ENCODE results near the gene OGFOD1. TPM values are rescaled to one million over a fixed set of nuclear protein-coding genes. Genes with fewer than 3 reads are reported as not detected.

OGFOD1 gene
- total and polyA plus RNA-seq, 2 of the 13 experiments (the other 11 are each of a cell fraction or from before 2014, with no cell fraction given) = 35.2 to 81.3 TPM

- no peak for DNase-seq (ENCODE audit: low spot score)
- Histone ChIP-seq H3K4me3 (replicated peaks in 1 of 3; ENCODE audit: insufficient read depth in 1 of 3, low read depth in 2 of 3, low read length in 3 of 3) (no peak overlapping the region), H3K4me1 (ENCODE audit: insufficient read depth, low read length) (peaks cover 64% of the 10 kb centered on the region), H3K9ac (ENCODE audit: insufficient read depth, low read depth, low read length) (no peak overlapping the region), H2AFZ (ENCODE audit: low read length) (no peak overlapping the region), H3K9me3 (ENCODE audit: low read length) (no peaks in the 10 kb centered on the region), H3K27ac (ENCODE audit: extremely low read length, insufficient read depth, low read length) (no peak overlapping the region), H3K4me2 (ENCODE audit: low read depth, low read length) (0 out of 2 replicates have a peak overlapping the region, but pooled peaks have one; percentile 89), H3K79me2 (ENCODE audit: insufficient read depth, low read length) (peaks cover 79% of the 10 kb centered on the region), H3K36me3 (replicated peaks in 1 of 2; ENCODE audit: control insufficient read depth in 1 of 2, insufficient read depth in 2 of 2, low read length in 2 of 2) (peaks cover 0 to 2% of the 10 kb centered on the region in 2 experiments; a peak in 3 of 5 replicates), H4K20me1 (ENCODE audit: insufficient read depth, low read length) (peaks cover 11% of the 10 kb centered on the region), H3K27me3 (ENCODE audit: control insufficient read depth in 1 of 2, insufficient read depth in 2 of 2, low read length in 2 of 2) (no peaks in the 10 kb centered on the region; a peak in 2 of 5 replicates)
- no peak for FAIRE-seq
- no peak for ATAC-seq
- ChIA-PET CTCF (ENCODE audit: low intra/inter-chr PET ratio, low total read pairs) (no interaction called here), POLR2A (interaction anchor here (2.3 kb wide), 1 partner anchor 12 kb away, joined by 6 read pairs; no protein-coding TSS in a partner anchor)
- intact Hi-C loops (cut with micrococcal nuclease; ENCODE audit: unreplicated experiment) (no loop called here), in situ Hi-C loops (cut with HindIII; ENCODE audit: extremely low pct_ligation_motif_present, low pct_unique_long_range_greater_than_20kb) (no loop called here)
- BruUV-seq (replicated peaks) = no TSS peak
- TF ChIP-seq, protein P1, sequence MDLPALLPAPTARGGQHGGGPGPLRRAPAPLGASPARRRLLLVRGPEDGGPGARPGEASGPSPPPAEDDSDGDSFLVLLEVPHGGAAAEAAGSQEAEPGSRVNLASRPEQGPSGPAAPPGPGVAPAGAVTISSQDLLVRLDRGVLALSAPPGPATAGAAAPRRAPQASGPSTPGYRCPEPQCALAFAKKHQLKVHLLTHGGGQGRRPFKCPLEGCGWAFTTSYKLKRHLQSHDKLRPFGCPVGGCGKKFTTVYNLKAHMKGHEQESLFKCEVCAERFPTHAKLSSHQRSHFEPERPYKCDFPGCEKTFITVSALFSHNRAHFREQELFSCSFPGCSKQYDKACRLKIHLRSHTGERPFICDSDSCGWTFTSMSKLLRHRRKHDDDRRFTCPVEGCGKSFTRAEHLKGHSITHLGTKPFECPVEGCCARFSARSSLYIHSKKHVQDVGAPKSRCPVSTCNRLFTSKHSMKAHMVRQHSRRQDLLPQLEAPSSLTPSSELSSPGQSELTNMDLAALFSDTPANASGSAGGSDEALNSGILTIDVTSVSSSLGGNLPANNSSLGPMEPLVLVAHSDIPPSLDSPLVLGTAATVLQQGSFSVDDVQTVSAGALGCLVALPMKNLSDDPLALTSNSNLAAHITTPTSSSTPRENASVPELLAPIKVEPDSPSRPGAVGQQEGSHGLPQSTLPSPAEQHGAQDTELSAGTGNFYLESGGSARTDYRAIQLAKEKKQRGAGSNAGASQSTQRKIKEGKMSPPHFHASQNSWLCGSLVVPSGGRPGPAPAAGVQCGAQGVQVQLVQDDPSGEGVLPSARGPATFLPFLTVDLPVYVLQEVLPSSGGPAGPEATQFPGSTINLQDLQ (CRISPR knock-in tag; IDR thresholded peaks at IDR 0.05) = no peak
- TF ChIP-seq, protein P2, sequence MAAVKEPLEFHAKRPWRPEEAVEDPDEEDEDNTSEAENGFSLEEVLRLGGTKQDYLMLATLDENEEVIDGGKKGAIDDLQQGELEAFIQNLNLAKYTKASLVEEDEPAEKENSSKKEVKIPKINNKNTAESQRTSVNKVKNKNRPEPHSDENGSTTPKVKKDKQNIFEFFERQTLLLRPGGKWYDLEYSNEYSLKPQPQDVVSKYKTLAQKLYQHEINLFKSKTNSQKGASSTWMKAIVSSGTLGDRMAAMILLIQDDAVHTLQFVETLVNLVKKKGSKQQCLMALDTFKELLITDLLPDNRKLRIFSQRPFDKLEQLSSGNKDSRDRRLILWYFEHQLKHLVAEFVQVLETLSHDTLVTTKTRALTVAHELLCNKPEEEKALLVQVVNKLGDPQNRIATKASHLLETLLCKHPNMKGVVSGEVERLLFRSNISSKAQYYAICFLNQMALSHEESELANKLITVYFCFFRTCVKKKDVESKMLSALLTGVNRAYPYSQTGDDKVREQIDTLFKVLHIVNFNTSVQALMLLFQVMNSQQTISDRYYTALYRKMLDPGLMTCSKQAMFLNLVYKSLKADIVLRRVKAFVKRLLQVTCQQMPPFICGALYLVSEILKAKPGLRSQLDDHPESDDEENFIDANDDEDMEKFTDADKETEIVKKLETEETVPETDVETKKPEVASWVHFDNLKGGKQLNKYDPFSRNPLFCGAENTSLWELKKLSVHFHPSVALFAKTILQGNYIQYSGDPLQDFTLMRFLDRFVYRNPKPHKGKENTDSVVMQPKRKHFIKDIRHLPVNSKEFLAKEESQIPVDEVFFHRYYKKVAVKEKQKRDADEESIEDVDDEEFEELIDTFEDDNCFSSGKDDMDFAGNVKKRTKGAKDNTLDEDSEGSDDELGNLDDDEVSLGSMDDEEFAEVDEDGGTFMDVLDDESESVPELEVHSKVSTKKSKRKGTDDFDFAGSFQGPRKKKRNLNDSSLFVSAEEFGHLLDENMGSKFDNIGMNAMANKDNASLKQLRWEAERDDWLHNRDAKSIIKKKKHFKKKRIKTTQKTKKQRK (IDR thresholded peaks at IDR 0.05; ENCODE audit: low read length) = no peak
- TF ChIP-seq SRF (IDR thresholded peaks at IDR 0.05; ENCODE audit: low read depth, low read length) (no peak), TARDBP (CRISPR knock-in tag; IDR thresholded peaks at IDR 0.05) (no peak), ZSCAN25 (CRISPR knock-in tag; IDR thresholded peaks at IDR 0.05) (no peak)
- 95% methylated on average over 2 of the region's 2 CpGs for WGBS (ENCODE audit: low lambda C conversion rate)
Measured at GRCh38 chr16:56421313-56421712, 30.0 kb upstream of the OGFOD1 start.

Measured in HepG2 (cell line).